ENCODE results near the gene CDKN2AIPNL.

Gene CDKN2AIPNL

GRCh38 chr5:134451225-134451935 lies 39.7 kb upstream of the CDKN2AIPNL start:
- Mint-ChIP-seq H3K27ac (peak overlapping the region in 2 of 3 experiments; percentile 68 to 78), H3K4me3 (no peak overlapping the region), H3K4me1 (peaks cover 8% of the 10 kb centered on the region), H3K27me3 (ENCODE audit: low read depth) (peaks cover 4% of the 10 kb centered on the region), H3K36me3 (ENCODE audit: low read depth) (no peaks in the 10 kb centered on the region), H3K9me3 (no peaks in the 10 kb centered on the region)
- no peak for TF ChIP-seq CTCF (IDR thresholded peaks at IDR 0.05; ENCODE audit: unreplicated experiment in 3 of 3)

GRCh38 chr5:134450374-134450773 lies 38.7 kb upstream of the CDKN2AIPNL start:
- Mint-ChIP-seq H3K9me3 (no peaks in the 10 kb centered on the region), H3K4me3 (no peak overlapping the region), H3K36me3 (ENCODE audit: low read depth) (no peaks in the 10 kb centered on the region), H3K27ac (peak overlapping the region in 1 of 3 experiments; percentile 9), H3K27me3 (ENCODE audit: low read depth) (peaks cover 4% of the 10 kb centered on the region), H3K4me1 (peaks cover 8% of the 10 kb centered on the region)
- TF ChIP-seq CTCF (IDR thresholded peaks at IDR 0.05; ENCODE audit: unreplicated experiment in 3 of 3) = no peak

GRCh38 chr5:134449167-134449566 lies 37.5 kb upstream of the CDKN2AIPNL start:
- no peaks in the 10 kb centered on the region for H3K36me3 Mint-ChIP-seq (ENCODE audit: low read depth)
- peaks cover 8% of the 10 kb centered on the region for H3K4me1 Mint-ChIP-seq
- no peak overlapping the region for H3K27ac Mint-ChIP-seq
- no peak for TF ChIP-seq CTCF (IDR thresholded peaks at IDR 0.05; ENCODE audit: unreplicated experiment in 3 of 3)
- H3K4me3 Mint-ChIP-seq = no peak overlapping the region
- peaks cover 4% of the 10 kb centered on the region for H3K27me3 Mint-ChIP-seq (ENCODE audit: low read depth)
- H3K9me3 Mint-ChIP-seq = no peaks in the 10 kb centered on the region

GRCh38 chr5:134447815-134448520 lies 36.3 kb upstream of the CDKN2AIPNL start:
- Mint-ChIP-seq H3K27ac (no peak overlapping the region), H3K9me3 (no peaks in the 10 kb centered on the region), H3K27me3 (ENCODE audit: low read depth) (peaks cover 8% of the 10 kb centered on the region), H3K4me1 (peaks cover 8% of the 10 kb centered on the region), H3K36me3 (ENCODE audit: low read depth) (no peaks in the 10 kb centered on the region), H3K4me3 (no peak overlapping the region)
- TF ChIP-seq CTCF (IDR thresholded peaks at IDR 0.05; ENCODE audit: unreplicated experiment in 3 of 3) = no peak

GRCh38 chr5:134446938-134447337 lies 35.3 kb upstream of the CDKN2AIPNL start:
- Mint-ChIP-seq H3K27ac (peak overlapping the region in 1 of 3 experiments; percentile 8), H3K36me3 (ENCODE audit: low read depth) (no peaks in the 10 kb centered on the region), H3K4me1 (peaks cover 5% of the 10 kb centered on the region), H3K4me3 (no peak overlapping the region), H3K27me3 (ENCODE audit: low read depth) (peaks cover 5% of the 10 kb centered on the region), H3K9me3 (no peaks in the 10 kb centered on the region)
- TF ChIP-seq CTCF (IDR thresholded peaks at IDR 0.05; ENCODE audit: unreplicated experiment in 3 of 3) = no peak
